Gastrocnemius medialis (tissue), 4 donors: ENCODE data around the gene AVPR2.

ENCODE experiments used
- CTCF ChIP-seq, 5 experiments: fragments of 450-650 bp in 3 of 5; fragments of 200-600 bp in 2 of 5; sonication (generic) in 2 of 5; IDR thresholded peaks in 4 of 5; conservative IDR thresholded peaks in 1 of 5; 1 replicate in 4 of 5; 2 replicates in 1 of 5; pipeline ENCODE4 v1.5.1; 2016 to 2019; ENCODE audit warnings: antibody characterized with exemption in 5 of 5, mild to moderate bottlenecking in 3 of 5, moderate library complexity in 3 of 5
- POLR2A ChIP-seq, 2 donors: fragments of 450-650 bp; IDR thresholded peaks; one replicate each; pipeline ENCODE4 v1.6.1; 2017; ENCODE audit warnings: antibody characterized with exemption in 2 of 2, mild to moderate bottlenecking in 2 of 2, moderate library complexity in 2 of 2

GRCh38 chrX:153930011-153930910 is 25.8 kb downstream of the AVPR2 start:
- no peak for TF ChIP-seq POLR2A (IDR thresholded peaks at IDR 0.05)
- no peak for TF ChIP-seq CTCF (IDR thresholded peaks at IDR 0.05 in 4 of 5, conservative IDR thresholded peaks at IDR 0.05 in 1 of 5)
